Thyroid gland (tissue), 4 donors: Measurements from ENCODE around the gene AKR1B15. TPM values are rescaled to one million over a fixed set of nuclear protein-coding genes. Genes with fewer than 3 reads are reported as not detected.

Experiments used
- DNase-seq, 2 donors: peaks; one replicate each; pipeline ENCODE4 v3.0.0-alpha.2; 2019
- H3K27ac ChIP-seq, 3 donors: fragments of 200-600 bp; sonication (generic); 1 replicate in 2 of 3; 2 replicates in 1 of 3; pipeline ENCODE4 v1.5.1; 2016 to 2019; ENCODE audit warnings: mild to moderate bottlenecking in 1 of 3, moderate library complexity in 1 of 3
- H3K27me3 ChIP-seq: fragments of 200-600 bp; sonication (generic); one replicate; pipeline ENCODE4 v1.5.1; 2019
- H3K36me3 ChIP-seq, 2 donors: fragments of 200-600 bp; sonication (generic); one replicate each; pipeline ENCODE4 v1.5.1; 2016 to 2019
- H3K4me1 ChIP-seq, 2 donors: fragments of 200-600 bp; sonication (generic); one replicate each; pipeline ENCODE4 v1.5.1; 2017 to 2019
- H3K4me3 ChIP-seq, 3 donors: fragments of 200-600 bp; sonication (generic); replicated peaks in 1 of 3; 1 replicate in 2 of 3; 2 replicates in 1 of 3; pipeline ENCODE4 v1.5.1; 2016; ENCODE audit warnings: mild to moderate bottlenecking in 1 of 3
- H3K9me3 ChIP-seq: fragments of 200-600 bp; sonication (generic); one replicate; pipeline ENCODE4 v1.5.1; 2017
- CTCF ChIP-seq, 6 experiments: fragments of 200-600 bp in 3 of 6; fragments of 450-650 bp in 3 of 6; sonication (generic) in 3 of 6; IDR thresholded peaks; one replicate each; pipeline ENCODE4 v1.5.1; 2016 to 2019; ENCODE audit warnings: antibody characterized with exemption in 6 of 6, mild to moderate bottlenecking in 2 of 6, inconsistent platforms in 1 of 6, moderate library complexity in 1 of 6
- POLR2A ChIP-seq, 2 donors: fragments of 450-650 bp; IDR thresholded peaks; one replicate each; pipeline ENCODE4 v1.6.1; 2017; ENCODE audit warnings: antibody characterized with exemption in 2 of 2, mild to moderate bottlenecking in 2 of 2, moderate library complexity in 1 of 2
- WGBS, 2 donors: methylation state at CpG; one replicate each; pipeline ENCODE4 v1.1.5; 2017; 5-methylcytosine and 5-hydroxymethylcytosine counted together
- intact Hi-C: fragments of 100-400 bp; cut with DNase I; formaldehyde crosslinking; loops from one replicate; pipeline ENCODE4 v1.15.1; 2023
- total RNA-seq, 4 donors: library from RNA; depleted of rRNA; stranded (reverse); fragments of >200 nt; gene quantifications; one replicate each; pipeline ENCODE4 v1.2.3, GENCODE V29; 2016

Gene AKR1B15
- total RNA-seq, 4 donors from 2014 or later: 0.56 to 1.2 TPM; not detected in 2

GRCh38 chr7:134625550-134625949 is 76.6 kb downstream of the AKR1B15 start:
- Histone ChIP-seq H3K27me3 (no peaks in the 10 kb centered on the region), H3K36me3 (no peaks in the 10 kb centered on the region), H3K27ac (no peak overlapping the region), H3K4me1 (no peaks in the 10 kb centered on the region), H3K4me3 (no peak overlapping the region), H3K9me3 (no peaks in the 10 kb centered on the region)
- TF ChIP-seq CTCF (IDR thresholded peaks at IDR 0.05) (no peak), POLR2A (IDR thresholded peaks at IDR 0.05) (no peak)
- DNase-seq: no peak
- 75% methylated on average over 3 of the region's 3 CpGs for WGBS, 2 donors
- intact Hi-C loops: no loop called here

- Histone ChIP-seq H3K36me3 (no peaks in the 10 kb centered on the region), H3K27me3 (no peaks in the 10 kb centered on the region), H3K4me1 (no peaks in the 10 kb centered on the region), H3K9me3 (no peaks in the 10 kb centered on the region), H3K4me3 (no peak overlapping the region), H3K27ac (no peak overlapping the region)
- no peak for DNase-seq
- intact Hi-C loops: no loop called here
- no peak for TF ChIP-seq POLR2A (IDR thresholded peaks at IDR 0.05)
- no peak for TF ChIP-seq CTCF (IDR thresholded peaks at IDR 0.05)
- 94 to 95% methylated on average over 2 of the region's 2 CpGs for WGBS, 2 donors
Measured at GRCh38 chr7:134627109-134627774, 78.3 kb downstream of the AKR1B15 start.

GRCh38 chr7:134627775-134628153 is 78.9 kb downstream of the AKR1B15 start:
- Histone ChIP-seq H3K27ac (no peak overlapping the region), H3K4me1 (no peaks in the 10 kb centered on the region), H3K36me3 (no peaks in the 10 kb centered on the region), H3K9me3 (no peaks in the 10 kb centered on the region), H3K4me3 (no peak overlapping the region), H3K27me3 (no peaks in the 10 kb centered on the region)
- WGBS, 2 donors: 0 to 37% methylated on average over 1 of the region's 1 CpG
- intact Hi-C loops: no loop called here
- TF ChIP-seq CTCF (IDR thresholded peaks at IDR 0.05) (no peak), POLR2A (IDR thresholded peaks at IDR 0.05) (no peak)
- DNase-seq: no peak

GRCh38 chr7:134629445-134629844 is 80.5 kb downstream of the AKR1B15 start:
- no peaks in the 10 kb centered on the region for H3K9me3 ChIP-seq
- TF ChIP-seq CTCF (IDR thresholded peaks at IDR 0.05) (no peak), POLR2A (IDR thresholded peaks at IDR 0.05) (no peak)
- no peak overlapping the region for H3K4me3 ChIP-seq
- no peaks in the 10 kb centered on the region for H3K36me3 ChIP-seq
- H3K4me1 ChIP-seq: no peaks in the 10 kb centered on the region
- no peaks in the 10 kb centered on the region for H3K27me3 ChIP-seq
- H3K27ac ChIP-seq: no peak overlapping the region
- no peak for DNase-seq
- intact Hi-C loops: no loop called here

Other genes starting within 250 kb of the AKR1B15 start
- 10 to 100 TPM in 1 of 4 donors, 1 to 10 TPM in 3; 8.0 to 11.3 (median 8.9) TPM for gene SLC35B4, start 232.2 kb upstream of the AKR1B15 start, total RNA-seq
- 100 to 1,000 TPM in 1 of 4 donors, 10 to 100 TPM in 3; 39.4 to 103 (median 63.0) TPM for gene AKR1B1, start 90.0 kb upstream of the AKR1B15 start, total RNA-seq
- 1 to 10 TPM in 2 of 4 donors, under 1 TPM in 2; 0.42 to 5.3 (median 0.90) TPM for gene AKR1B10, start 21.5 kb upstream of the AKR1B15 start, total RNA-seq
- gene BPGM, start 97.7 kb downstream of the AKR1B15 start, total RNA-seq: 10 to 100 TPM; 11.9 to 23.9 (median 15.7) TPM
- gene CALD1, start 230.5 kb downstream of the AKR1B15 start, total RNA-seq: 100 to 1,000 TPM; 141 to 223 (median 169) TPM